ENCODE measurements around the gene ATG101.

ATG101 gene, protein sequence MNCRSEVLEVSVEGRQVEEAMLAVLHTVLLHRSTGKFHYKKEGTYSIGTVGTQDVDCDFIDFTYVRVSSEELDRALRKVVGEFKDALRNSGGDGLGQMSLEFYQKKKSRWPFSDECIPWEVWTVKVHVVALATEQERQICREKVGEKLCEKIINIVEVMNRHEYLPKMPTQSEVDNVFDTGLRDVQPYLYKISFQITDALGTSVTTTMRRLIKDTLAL

DNA sequence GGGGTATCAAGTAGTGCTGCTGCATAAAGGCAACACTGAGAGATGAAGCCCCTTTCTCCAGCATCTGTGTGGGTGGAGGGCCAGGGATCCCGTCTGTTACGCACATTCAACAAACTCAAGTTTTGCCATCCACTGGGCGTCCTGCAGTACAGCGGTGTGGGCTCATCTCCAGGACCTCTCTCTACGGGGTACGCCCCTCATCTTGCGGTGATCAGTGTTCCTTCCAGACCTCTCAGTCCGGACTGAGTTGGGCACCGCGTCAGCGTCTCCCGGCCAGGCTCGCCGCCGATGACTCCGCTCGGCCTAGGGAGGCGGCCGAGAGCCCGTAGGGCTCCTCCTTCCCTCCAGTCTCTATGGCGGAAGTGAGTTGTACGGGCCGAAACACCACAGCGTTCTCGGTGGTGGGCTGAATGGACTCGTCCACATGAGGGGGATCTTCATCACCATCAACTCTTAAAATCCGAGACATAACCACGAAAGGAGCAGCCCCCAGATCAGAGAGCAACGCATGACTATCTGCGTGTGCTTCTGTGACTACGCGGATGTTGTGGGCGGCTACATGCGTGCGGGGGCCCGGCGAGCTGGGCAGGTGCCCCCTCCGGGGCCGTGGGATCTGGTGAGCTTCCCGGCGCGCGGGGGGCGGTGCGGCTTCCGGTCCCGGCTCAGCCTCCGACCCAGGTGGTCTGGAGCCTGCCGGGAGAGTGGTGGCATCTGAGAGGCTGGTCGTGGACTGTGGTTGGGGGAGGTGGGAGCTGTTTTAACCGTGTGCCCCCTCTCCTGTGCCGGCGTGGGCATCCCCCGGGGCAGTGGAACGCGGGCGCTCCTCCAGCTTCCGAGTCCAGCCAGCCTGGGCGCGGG lies at the start of gene ATG101:
ATG101 (plus strand) TSS at position 652 of the 858 bp plus-strand sequence. CDS start 3,673 bp downstream, outside the sequence.
- no peak for FAIRE-seq

DNA sequence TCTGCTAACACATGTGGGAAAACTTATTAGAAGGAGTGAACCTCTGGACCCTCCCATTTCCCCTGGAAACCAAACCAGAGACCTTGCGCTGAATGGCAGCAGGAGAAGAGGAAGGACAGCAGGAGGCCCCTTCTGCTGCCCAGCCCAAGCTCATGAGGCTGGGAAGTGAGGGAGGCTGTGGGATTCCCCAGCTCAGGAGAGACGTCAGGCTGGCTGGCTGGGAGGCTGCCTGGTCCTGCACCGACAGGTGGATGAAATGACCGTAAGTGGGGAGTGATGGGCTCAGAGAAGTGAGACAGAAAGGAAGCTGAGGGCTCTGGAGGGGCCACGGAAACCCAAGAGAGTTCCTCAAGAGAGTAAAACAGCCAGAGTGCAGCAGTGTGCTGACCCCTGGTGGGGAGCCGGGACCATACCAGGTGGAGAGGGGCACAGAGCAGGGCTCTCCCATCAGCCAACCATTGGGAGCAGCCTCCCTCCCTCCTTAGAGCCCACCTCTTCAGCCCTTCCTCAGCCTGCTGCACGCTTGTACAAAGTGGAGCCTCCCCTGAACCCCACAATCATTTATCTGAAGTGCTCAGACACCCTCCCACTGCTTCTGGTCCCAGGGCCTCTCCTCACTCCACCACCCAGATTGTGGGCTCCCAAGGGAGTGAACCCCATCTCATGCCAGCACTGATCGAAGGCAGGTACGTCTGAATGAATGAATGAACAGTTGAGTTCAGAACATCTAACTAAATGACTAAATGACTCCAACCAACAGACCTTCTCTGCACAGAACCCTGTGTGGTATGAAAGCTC lies 49.0 kb upstream of the ATG101 start:
- FAIRE-seq, result no peak

DNA sequence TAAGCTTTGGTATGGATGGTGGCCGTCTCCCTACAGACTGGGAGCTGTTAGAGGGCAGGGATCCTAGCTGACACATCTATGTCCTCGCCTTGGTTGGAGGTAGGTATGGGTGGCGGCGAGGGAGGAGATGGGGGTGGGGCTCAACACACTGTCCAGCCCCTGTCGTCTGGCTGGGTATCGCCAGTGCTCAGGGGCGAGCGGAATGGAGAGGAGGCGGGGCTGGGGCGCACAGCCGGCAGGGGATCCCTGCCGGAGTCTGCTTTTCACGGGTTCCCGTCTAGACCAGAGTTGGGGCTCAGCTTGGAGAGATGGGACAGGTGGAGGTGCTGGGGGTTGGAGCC lies 47.0 kb upstream of the ATG101 start:
- no peak for FAIRE-seq

DNA sequence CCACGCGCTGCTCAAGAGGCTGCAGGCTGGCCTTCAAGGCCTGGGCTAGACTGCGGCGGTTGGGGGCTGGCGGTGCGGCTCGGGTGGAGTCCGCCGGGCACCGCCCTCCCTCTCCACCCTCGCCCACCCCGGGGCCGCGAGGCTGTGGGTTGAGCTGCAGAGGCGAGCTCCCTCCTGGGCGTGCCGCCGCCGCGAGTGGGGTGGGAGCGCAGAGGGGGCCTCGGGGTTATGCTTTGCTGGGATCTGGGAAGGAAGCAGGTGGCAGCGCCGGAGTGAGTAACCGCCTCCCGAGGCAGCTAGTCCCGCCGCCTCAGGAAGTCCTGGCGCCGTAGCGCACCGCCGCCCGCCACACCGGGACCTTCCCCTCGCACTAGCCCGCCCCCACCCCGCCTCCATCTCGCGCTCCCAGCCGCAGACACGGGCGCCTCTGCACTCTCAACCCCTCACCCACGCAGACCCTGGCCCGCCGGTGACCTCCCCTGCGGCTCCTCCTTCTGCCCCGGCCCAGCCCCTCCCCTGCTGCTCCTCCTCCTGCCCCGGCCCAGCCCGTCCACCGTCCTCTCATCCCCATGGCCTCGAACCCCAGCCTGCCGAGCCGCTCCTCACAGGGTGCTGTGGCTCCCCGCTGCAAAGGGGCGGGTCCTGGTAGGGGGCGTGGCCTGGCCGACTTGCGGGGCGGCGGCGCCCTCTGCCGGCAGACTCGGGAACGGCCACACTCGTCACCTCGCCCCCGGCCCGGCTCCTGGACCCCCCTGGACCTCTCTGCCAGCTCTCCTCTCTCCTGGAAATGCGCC lies 46.4 kb upstream of the ATG101 start:
- no peak for FAIRE-seq

DNA sequence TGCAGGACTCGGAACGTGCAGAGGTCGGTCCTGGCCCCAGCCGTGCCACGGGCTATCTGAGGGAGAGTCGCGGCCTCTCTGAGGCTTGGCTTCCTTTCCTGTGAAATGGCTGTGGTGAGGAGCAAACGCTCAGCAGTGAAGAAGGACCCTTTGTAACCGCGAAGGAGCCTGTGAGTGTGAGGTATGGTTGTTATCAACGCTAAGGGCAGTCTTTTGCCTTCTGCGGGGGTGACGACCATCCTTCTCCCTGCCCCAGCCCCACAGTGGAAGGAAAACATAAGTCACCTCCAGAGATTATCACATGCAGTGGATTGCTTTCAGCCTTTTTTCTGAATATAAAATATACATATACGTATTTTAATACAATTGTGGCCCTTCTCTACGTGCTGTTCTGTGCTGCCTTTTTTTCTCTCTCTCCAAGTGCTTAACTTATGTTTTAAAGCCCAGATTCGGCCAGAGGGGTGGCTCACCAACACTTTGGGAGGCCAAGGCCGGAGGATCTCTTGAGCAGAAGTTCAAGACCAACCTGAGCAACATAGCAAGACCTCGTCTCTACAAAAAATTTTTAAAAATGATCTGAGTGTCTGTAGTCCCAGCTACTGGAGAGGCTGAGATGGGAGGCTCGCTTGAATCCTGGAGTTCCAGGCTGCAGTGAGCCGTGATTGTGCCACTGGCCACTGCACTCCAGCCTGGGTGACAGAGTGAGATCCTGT lies 45.6 kb upstream of the ATG101 start:
- FAIRE-seq, result no peak

DNA sequence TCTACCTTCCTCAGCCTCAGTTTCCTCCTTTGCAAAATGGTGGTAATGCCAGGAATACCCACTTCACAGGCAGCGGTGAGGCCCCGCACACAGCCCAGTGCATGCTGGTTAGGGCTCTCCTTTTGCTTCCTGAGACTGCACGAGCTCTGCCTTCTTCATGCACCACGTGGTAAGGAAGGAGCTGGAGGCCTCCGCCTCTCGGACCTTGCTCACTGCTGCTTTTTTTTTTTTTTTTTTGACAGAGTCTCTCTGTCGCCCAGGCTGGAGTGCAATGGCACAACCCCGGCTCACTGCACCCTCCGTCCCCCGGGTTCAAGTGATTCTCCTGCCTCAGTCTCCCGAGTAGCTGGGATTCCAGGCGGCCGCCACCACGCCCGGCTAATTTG lies 44.9 kb upstream of the ATG101 start:
- no peak for FAIRE-seq

DNA sequence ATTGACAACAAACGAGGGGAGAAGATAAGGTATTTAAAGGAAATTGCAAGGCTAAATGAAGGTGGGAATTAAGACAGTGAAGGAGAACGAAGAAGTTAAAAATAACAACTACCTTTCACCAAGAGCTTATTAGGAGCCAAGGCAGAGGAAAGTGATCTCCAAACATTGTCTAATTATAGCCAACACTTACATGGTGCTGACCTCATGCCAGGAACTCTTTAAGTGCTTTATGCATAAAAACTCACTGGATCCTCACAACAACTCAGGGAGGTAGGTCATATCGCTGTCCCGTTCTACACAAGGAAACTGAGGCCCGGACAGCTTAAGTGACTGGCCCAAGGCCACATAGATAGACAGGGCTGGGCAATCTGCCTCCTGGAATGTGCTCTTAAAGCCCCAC lies 43.5 kb upstream of the ATG101 start:
- no peak for FAIRE-seq

DNA sequence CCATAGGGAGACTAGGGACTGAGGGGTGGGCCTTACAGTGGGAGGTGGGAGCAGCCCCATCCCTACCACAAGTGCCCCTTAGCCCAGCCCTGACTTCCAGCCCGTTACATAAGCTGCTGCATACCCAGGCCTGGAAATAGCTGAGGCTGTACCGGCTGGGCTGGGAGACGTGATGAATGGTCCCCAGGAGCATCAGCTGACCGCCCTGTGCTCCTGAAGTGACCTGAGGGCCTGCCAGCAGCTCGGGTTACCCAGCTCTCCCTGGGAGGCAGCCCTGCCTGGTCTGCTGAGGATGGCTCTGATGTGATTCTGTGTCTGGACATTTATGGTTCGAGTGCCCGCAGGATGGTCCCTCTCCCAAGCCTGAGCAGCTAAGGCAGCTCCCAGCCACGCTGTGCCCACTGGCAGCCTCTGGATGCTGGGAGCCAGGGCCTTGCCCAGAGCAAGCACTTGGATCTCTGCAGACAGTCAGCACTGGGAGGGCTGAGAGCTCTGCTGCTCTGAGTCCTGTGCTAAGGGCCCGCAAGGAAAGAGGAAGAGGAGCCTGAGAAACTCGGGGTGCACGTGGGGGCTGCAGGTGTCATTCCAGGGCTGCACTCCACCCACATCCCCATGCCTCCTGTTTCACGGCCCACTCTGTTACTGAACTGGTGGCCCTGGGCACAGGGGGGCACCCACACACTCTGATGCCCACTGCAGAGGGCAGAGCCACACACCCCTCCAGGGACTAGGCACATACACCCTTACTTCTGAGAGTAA lies 42.5 kb upstream of the ATG101 start:
- FAIRE-seq, result no peak

DNA sequence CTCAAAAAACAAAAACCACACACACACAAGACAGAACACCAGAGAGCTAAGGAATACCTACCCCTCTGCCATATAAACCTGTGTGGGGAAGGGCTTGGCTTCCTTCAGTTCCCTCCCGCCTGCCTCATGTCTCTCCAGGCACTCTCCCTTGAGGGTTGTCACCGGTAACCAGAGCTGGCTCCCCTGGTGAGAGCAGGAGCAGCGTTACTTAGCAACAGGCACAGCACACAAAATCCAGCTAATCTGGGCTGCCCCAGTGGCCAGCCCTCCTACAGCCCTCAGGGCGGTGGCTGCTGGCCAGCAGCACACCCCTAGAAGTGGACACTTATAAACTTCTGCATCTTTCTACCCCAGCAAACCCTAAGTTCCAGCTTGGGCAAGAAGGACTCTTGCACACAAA lies 40.1 kb upstream of the ATG101 start:
- no peak for FAIRE-seq

DNA sequence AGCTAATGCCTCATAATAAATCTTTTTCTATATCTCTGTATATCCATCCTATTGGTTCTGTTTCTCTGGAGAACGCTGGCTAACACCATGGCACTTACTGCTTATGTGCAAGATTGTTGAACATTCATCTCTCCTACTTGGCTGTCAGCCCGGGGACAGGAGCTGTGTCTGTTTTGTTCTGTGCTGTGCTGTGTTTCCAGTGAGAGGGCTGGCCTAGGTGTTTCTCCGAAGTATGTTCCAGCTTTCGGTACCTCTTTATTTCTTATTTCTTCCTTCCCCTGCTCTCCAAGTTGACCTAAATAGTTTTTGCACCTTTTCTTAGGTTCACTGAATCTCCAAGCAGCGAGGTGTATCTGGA lies 37.4 kb upstream of the ATG101 start:
- no peak for FAIRE-seq

DNA sequence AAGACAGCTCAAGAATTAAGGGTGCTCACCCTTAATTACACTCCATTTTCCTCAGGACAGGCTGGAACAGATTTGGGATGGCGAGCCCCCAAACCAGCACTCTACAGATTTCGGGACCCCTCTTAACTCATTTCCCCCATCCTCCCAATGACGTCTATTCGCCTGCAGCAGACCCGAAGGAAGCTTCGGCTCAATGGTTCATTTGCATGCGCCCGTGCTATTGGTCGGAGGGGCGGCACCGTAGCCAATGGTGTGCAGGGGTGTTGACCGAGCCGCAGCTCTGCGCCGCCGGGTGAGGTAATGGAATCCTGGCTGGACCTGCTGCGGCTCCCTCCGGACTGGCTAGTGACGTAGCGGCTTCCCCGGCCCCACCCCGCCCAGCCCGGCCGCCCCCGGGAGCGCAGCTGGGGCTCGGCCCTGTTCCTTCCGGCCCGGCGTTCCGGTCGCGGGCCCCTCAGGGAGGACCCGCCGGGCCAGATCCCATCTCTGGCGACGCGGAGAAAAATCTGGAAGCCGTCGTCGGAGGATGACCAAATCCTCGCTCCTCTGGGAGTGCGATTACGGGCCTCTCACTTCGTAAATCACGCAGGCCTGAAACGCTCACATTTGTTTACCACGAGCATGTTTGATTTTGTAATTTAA lies 36.9 kb upstream of the ATG101 start:
- no peak for FAIRE-seq

DNA sequence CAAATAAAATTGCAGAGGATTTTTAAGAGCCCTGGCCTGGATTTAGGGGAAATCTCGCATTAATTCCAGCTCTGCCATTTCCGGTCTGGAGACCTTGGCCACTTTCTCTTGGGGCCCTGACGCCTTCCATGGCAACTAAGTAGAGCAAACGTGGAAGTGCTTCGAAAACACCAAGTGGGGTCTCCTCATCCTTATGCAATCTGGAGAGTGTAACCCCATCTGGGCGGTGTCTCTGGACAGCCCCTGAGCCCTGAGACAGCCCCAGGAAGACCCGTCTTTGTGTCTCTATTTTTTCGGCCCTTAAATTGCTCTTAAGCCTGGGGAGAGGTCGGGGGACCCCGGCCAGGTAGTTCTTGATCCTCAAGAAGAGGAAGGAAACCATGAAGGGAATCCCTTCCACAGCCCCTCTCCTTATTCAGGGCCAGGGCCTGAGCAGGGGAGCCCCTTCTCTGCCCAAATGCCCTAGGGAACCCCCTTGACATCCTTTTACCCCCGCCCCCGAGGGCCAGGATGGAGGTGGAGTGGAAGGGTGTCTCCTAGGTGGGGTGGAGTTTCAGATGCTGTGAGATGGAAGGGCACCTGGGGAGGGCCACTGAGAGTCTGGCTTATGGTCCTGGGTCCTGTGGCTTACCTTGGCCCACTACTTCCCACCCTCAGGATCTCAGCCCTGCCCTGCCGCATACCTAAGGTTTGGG lies 36.2 kb upstream of the ATG101 start:
- no peak for FAIRE-seq

DNA sequence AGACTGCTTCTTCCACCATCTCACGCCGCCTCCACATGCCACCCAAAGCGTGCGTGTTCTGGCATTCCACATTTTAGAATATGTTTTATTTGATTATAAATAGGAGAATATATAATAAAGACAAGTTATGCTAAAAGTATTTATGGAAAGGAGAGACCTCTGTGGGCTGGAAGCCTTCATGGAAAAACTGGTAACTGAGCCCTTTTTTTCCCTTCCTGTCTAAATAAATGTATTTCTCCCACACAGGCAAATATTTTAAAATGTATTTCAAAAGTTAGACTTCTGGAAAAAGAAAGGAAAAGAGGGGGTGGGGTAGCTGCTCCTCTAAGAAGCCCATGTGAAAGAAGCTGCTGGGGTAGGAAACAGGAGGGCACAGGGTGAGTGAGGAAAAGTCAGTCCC lies 34.6 kb upstream of the ATG101 start:
- no peak for FAIRE-seq

DNA sequence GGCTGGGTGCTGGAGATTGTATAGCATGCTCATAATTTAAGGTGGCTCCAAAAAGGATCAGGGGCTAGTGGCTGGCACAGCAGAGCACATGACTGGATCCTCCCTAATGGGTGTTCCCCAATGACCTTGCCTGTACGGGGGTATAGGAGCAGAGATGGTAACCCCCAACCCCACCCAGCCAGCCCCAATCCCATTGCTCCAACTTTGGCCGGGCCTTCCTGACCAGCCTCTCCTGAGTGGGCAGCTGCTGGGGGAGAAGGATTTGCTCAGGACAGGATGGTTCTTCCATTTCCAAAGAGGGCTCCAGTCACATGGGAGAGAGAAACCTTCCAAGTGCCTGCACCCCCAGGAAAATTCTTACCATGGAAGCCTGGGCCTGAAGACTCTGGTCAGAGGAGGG lies 33.9 kb upstream of the ATG101 start:
- FAIRE-seq, result no peak

DNA sequence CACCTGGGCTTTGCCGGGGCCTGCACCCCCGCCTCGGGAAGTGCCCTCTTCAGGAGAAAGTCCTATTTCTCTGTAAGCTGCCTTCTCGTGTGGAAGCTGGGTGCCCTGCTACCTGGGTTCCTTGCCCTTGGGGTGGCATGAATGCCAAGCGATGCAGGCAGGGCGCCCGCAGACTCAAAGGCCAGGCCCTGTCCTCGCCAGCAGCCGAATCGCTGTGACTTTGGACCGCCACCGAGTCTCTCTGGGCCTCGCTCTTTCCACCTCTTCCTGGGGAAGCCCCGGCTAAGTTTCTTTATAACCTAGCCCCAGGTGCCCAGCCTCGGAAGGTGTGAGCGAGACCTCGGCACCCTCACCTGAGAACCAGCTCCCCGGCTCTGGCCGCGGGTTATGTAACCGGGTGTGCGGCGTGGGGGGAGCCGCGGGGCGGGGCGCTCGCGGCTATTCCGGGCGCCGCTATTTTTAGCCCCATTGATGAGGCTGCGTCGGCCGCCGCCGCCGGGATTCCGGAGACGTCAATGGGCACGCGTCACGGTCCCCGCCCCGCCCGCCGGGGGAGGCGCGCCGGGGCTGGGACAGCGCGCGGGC lies 33.1 kb upstream of the ATG101 start:
- FAIRE-seq, result no peak

DNA sequence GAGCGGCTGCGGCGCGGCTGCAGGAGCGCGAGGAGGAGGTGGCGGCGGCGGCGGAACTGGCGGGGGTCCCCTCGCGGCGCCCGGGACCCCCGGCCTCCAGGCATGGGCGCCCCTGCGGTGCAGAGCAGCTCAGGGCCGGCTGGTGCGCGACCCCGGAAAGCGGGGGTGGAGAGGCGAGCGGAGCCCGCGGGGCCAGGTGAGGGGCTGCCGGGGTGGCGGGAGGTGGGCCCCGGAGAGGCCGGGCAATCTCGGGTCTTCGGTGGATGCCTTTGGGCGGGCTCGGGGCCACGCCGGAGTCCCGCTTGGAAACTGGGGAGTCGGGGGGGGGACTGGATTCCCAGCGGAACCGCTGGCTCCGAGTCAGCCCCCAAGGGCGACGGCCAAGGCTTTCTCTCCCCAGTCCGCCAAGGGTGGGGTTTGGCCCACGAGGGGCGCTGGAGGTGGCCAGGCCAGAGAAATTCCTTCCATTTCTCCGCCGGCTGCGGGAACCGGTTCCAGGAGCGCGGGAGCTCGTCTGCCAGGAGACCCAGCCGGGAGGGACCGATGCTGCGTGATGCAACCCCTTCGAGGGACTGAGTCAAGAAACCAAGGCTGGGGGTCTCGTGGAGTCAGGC lies 32.4 kb upstream of the ATG101 start:
- FAIRE-seq, result no peak

DNA sequence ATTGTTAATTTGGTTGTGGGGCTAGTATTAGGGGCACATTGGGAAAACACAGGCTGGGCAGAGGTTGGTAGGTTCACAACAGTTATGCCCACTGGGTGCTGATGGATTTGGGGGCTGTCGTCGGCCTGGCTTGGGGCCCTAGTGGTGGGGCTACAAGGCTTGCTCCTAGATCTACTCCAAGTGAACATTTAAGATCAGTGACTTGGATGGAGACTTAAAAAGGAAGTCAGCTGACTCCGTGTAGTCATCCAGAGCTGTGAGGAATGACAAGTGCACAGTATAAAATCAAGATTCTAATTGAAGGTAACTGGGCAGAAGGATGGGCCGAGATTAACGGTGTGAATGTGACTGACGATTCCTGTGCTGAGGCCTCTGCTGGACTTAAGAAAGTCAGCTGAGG lies 31.3 kb upstream of the ATG101 start:
- FAIRE-seq, result no peak

DNA sequence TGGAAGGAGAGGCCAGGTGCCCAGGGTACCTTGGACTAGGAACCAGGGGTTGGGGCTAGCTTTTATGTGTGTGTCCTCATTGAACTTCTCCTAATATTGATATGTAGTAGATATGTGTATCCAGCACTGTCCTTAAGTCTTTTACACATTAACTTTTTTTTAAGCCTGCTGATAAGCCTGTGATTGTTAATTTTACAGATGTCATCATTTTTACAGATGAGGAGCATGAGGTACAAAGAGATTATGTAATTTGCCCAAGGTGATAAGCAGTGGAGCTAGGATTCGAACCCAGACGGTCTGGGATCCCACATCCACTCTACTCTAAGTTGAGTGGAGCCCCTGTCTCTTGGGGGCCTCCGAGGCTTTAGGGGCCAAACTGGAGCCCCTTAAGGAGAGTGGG lies 28.7 kb upstream of the ATG101 start:
- FAIRE-seq, result no peak

DNA sequence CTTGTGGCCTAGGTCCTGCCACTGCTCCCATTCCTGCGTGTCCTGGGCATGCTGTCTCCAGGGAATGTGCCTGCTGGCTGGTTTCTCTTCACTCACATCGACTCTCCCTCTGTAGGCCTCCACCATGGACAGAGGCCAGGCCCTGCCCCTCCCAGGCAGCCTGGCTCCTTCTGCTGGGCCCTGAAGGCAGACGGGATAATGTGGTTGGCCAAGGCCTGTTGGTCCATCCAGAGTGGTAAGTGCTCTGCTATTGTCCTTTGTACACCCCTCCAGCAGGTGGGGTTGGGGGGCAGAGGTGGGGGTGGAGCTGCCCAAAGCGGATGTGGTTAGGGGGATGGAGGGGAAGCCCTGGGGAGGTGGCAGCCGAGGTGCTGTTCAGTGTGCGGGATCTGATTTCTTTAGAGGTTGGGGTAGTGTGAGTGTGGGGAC lies 28.1 kb upstream of the ATG101 start:
- no peak for FAIRE-seq
